SU-DHL-6 (cell line): ENCODE measurements around the gene USP17L25.
"Not testable (repeated sequence)": the region's sequence is repeated elsewhere in the genome, so short reads cannot be mapped to it uniquely, and the experiment has no call there.

Source experiments
- EZH2phosphoT487 ChIP-seq: fragments of 200-600 bp; sonication (generic), shearing (Covaris generic); conservative IDR thresholded peaks from 2 replicates; pipeline ENCODE4 v1.6.1; 2018; ENCODE audit warnings: mild to moderate bottlenecking, antibody characterized with exemption, low read length, moderate library complexity, mixed read lengths
- TF ChIP-seq, protein P1 (sequence below): fragments of 200-600 bp; sonication (generic); IDR thresholded peaks from one replicate; pipeline ENCODE4 v1.5.1; 2017; ENCODE audit warnings: antibody characterized with exemption, mild to moderate bottlenecking, low read length, moderate library complexity; ENCODE audit not compliant: insufficient read depth, poor library complexity, severe bottlenecking

DNA sequence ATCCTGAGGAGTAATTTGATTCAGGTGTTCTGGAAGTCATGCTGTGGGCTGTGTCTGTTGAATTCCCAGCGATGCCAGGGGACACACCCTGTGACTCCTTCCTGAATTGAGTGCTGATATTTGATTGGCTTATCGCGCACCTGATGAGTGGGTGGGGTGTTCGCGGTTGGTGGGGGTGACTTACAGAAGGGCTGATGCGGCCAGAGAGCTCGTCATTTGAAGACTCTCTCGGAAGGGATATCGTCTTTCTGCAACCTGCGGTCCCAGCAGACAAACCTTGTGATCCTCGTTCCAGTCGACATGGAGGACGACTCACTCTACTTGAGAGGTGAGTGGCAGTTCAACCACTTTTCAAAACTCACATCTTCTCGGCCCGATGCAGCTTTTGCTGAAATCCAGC is 4.6 kb downstream of the USP17L25 start, which contains the start of gene USP17L26:
- TF ChIP-seq, protein P1, sequence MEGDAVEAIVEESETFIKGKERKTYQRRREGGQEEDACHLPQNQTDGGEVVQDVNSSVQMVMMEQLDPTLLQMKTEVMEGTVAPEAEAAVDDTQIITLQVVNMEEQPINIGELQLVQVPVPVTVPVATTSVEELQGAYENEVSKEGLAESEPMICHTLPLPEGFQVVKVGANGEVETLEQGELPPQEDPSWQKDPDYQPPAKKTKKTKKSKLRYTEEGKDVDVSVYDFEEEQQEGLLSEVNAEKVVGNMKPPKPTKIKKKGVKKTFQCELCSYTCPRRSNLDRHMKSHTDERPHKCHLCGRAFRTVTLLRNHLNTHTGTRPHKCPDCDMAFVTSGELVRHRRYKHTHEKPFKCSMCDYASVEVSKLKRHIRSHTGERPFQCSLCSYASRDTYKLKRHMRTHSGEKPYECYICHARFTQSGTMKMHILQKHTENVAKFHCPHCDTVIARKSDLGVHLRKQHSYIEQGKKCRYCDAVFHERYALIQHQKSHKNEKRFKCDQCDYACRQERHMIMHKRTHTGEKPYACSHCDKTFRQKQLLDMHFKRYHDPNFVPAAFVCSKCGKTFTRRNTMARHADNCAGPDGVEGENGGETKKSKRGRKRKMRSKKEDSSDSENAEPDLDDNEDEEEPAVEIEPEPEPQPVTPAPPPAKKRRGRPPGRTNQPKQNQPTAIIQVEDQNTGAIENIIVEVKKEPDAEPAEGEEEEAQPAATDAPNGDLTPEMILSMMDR, result not testable (repeated sequence)
- not testable (repeated sequence) for TF ChIP-seq EZH2phosphoT487
